H1 (cell line): ENCODE measurements around the gene MEF2A. TPM values are rescaled to one million over a fixed set of nuclear protein-coding genes. Genes with fewer than 3 reads are reported as not detected.

ENCODE experiments used
- CHD2 ChIP-seq: IDR thresholded peaks from 2 replicates; pipeline ENCODE4 v1.6.1; 2012; ENCODE audit warnings: low read length, improper control_type of control experiment
- GABPA ChIP-seq: IDR thresholded peaks from 2 replicates; pipeline ENCODE4 v1.6.1; 2011; ENCODE audit warnings: mild to moderate bottlenecking, low read length, moderate library complexity, borderline replicate concordance; ENCODE audit not compliant: insufficient read depth
- KDM5A ChIP-seq: fragments of 200-600 bp; IDR thresholded peaks from 2 replicates; pipeline ENCODE4 v1.7.1; 2012; ENCODE audit warnings: mild to moderate bottlenecking, low read length, inconsistent platforms, mixed read lengths
- polyA plus RNA-seq, 7 experiments: library from polyadenylated mRNA; depleted of rRNA in 3 of 7; stranded (reverse) in 5 of 7; unstranded in 2 of 7; fragments of >200 nt in 5 of 7; fragments of 200-250 nt in 2 of 7; gene quantifications; 1 replicate in 5 of 7; 2 replicates in 1 of 7; 4 replicates in 1 of 7; pipeline versions ENCODE4 v1.2.1 to v1.2.3, GENCODE V29; 2011 to 2013; ENCODE audit warnings: missing spikeins in 2 of 7, mixed read lengths in 2 of 7
- total RNA-seq: library from RNA; stranded (reverse); fragmentation: NEBNext Ultra II Directional; extraction: Animal tissue kit (Norgen Biotek cat#: 25700); gene quantifications from 2 replicates; pipeline ENCODE4 v1.2.1, GENCODE V29; 2021
- TF ChIP-seq, protein P1 (sequence below), 3 experiments: IDR thresholded peaks; 1 replicate in 2 of 3; 2 replicates in 1 of 3; pipeline versions ENCODE4 v1.5.1 to v1.6.1; 2011; ENCODE audit warnings: low read length in 3 of 3, mild to moderate bottlenecking in 3 of 3, inconsistent platforms in 2 of 3, low read depth in 1 of 3, moderate library complexity in 1 of 3; ENCODE audit not compliant: insufficient read depth in 1 of 3; ENCODE audit errors: control extremely low read depth in 1 of 3
- TF ChIP-seq, protein P2 (sequence below): IDR thresholded peaks from 2 replicates; pipeline ENCODE4 v1.6.1; 2012; ENCODE audit warnings: inconsistent platforms

The MEF2A gene
- total and polyA plus RNA-seq, 2 of the 8 experiments (the other 6 are each of a cell fraction or from before 2014, with no cell fraction given), result 15.6 to 22.5 TPM

DNA sequence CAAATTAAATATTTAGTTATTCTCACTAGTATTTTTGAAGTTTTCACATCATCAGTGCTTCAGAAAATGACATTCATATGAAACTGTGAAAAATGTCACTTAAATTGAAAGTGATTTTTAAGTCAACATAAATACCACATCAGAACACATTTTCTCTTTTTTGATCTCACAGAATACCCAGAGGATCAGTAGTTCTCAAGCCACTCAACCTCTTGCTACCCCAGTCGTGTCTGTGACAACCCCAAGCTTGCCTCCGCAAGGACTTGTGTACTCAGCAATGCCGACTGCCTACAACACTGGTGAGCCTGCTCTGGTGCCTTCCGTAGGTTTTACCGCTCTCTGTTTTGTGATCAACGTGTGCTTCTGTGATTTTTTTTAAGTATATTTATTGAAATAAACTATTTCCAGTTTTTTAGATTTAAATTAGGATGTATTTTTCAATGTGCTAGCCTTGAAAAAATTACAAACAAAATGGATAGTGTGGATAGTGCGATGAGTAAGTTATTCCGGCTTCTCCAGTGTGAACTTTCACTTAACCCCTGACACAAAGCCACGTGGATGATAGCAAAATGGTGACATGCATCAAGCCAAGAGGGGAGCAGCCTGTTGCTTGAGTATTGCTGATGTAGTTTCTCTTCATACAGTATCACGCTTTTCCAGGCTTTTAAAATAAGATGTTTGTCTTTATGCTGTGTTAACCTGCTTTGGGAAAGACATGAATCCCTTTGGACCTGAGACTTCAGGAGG is 140.9 kb downstream of the MEF2A start (continued):
- TF ChIP-seq, protein P1, sequence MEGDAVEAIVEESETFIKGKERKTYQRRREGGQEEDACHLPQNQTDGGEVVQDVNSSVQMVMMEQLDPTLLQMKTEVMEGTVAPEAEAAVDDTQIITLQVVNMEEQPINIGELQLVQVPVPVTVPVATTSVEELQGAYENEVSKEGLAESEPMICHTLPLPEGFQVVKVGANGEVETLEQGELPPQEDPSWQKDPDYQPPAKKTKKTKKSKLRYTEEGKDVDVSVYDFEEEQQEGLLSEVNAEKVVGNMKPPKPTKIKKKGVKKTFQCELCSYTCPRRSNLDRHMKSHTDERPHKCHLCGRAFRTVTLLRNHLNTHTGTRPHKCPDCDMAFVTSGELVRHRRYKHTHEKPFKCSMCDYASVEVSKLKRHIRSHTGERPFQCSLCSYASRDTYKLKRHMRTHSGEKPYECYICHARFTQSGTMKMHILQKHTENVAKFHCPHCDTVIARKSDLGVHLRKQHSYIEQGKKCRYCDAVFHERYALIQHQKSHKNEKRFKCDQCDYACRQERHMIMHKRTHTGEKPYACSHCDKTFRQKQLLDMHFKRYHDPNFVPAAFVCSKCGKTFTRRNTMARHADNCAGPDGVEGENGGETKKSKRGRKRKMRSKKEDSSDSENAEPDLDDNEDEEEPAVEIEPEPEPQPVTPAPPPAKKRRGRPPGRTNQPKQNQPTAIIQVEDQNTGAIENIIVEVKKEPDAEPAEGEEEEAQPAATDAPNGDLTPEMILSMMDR (IDR thresholded peaks at IDR 0.05; ENCODE audit: control extremely low read depth in 1 of 3, insufficient read depth in 1 of 3, low read depth in 1 of 3, low read length in 3 of 3), result no peak
- TF ChIP-seq, protein P2, sequence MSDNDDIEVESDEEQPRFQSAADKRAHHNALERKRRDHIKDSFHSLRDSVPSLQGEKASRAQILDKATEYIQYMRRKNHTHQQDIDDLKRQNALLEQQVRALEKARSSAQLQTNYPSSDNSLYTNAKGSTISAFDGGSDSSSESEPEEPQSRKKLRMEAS, result no peak
- TF ChIP-seq GABPA (no peak), KDM5A (no peak), CHD2 (no peak)
